Fibroblast of lung (primary cell): ENCODE results near the gene PSG2.
A peak's percentile ranks its signal among the peaks of the same experiment; 100 is the strongest.
"Not testable (repeated sequence)": the region's sequence is repeated elsewhere in the genome, so short reads cannot be mapped to it uniquely, and the experiment has no call there.

Experiments
- CTCF ChIP-seq, 2 donors: IDR thresholded peaks in 1 of 2; conservative IDR thresholded peaks in 1 of 2; 1 replicate in 1 of 2; 2 replicates in 1 of 2; pipeline ENCODE4 v1.5.1; 2011 to 2012; ENCODE audit warnings: low read length in 2 of 2, control low read depth in 1 of 2, inconsistent platforms in 1 of 2, low read depth in 1 of 2, mild to moderate bottlenecking in 1 of 2
- EZH2 ChIP-seq: IDR thresholded peaks from 2 replicates; pipeline ENCODE4 v1.5.1; 2012; ENCODE audit warnings: low read length, control low read depth, mild to moderate bottlenecking; ENCODE audit errors: missing control alignments

- TF ChIP-seq CTCF (conservative IDR thresholded peaks at IDR 0.05 in 1 of 2, IDR thresholded peaks at IDR 0.05 in 1 of 2; ENCODE audit: low read depth in 1 of 2, low read length in 2 of 2), result peak; percentile 27 to 38
- not testable (repeated sequence) for TF ChIP-seq EZH2
Measured at GRCh38 chr19:43084196-43084832, 1.8 kb upstream of the PSG2 start.
